ENCODE measurements around the gene COP1.

The COP1 gene

DNA sequence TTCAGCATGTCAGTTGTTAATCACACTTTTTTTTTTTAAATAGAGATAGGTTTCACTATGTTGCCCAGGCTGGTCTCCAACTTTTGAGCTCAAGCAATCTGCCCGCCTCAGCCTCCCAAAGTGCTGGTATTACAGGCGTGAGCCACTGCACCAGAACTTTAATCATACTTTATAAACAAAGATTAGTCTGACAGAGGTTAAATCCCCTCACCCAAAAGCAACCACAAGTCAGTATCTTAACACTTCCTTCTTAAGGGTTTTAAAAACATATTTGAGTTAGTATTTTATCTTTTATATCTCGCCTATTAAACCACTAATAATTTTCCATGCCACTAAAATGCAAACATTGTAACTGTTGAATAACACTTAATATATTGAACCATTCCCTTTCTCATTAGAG, 70.2 kb downstream of the COP1 start:
- no peak for DNase-seq (ENCODE audit: extremely low read depth, low read depth)
- TF ChIP-seq CTCF (IDR thresholded peaks at IDR 0.05; ENCODE audit: low read depth, low read length) = no peak

GRCh38 chr1:176134666-176135065, 72.4 kb downstream of the COP1 start:
- no peak for DNase-seq (ENCODE audit: extremely low read depth, low read depth)
- no peak for TF ChIP-seq CTCF (IDR thresholded peaks at IDR 0.05; ENCODE audit: low read depth, low read length)

GRCh38 chr1:176122282-176122681, 84.8 kb downstream of the COP1 start:
- no peak for DNase-seq (ENCODE audit: extremely low read depth, low read depth)
- TF ChIP-seq CTCF (IDR thresholded peaks at IDR 0.05; ENCODE audit: low read depth, low read length) = no peak

DNA sequence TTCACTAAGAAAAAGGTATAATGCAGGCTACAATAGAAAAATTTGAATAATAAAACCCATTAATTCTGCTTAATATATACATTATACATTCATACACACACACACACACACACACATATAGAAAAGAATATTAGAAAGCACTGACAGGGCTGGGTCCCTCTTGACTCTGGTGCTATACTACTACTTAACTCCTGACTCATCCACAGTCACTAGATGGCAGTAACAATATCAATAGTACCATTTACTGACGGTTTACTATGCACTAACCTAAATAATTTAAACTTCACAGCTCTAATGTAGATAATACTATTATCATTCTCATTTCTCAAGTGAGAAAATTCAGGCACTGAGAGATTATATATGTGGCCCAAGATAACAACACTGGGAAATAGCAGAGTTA, 87.5 kb downstream of the COP1 start:
- DNase-seq (ENCODE audit: extremely low read depth, low read depth) = no peak

GRCh38 chr1:176118985-176119384, 88.1 kb downstream of the COP1 start:
- no peak for TF ChIP-seq CTCF (IDR thresholded peaks at IDR 0.05; ENCODE audit: low read depth, low read length)
- DNase-seq (ENCODE audit: extremely low read depth, low read depth) = peak; percentile 7

More for the DNA sequence above, 87.5 kb downstream of the COP1 start:
- TF ChIP-seq CTCF (IDR thresholded peaks at IDR 0.05; ENCODE audit: low read depth, low read length) = peak; percentile 18

DNA sequence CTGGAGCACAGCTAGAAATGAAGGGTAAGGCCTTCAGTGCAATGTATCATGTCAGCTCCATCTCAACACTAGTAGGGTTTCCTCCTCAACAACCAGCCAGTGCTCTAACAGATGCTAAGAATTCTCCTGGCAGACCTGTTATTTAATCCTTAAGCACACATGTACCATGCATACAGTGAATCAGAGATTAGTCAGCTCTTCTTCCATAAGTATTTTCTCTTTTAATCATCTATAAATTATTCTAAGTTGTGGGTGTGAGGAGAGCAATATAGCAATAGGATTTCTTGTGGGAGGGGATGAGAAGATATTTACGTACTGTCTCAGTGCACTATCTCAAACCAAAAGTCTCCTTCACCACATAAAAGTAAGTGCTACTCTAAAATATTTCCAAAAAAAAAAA, 95.3 kb downstream of the COP1 start:
- DNase-seq (ENCODE audit: extremely low read depth, low read depth) = no peak
- TF ChIP-seq CTCF (IDR thresholded peaks at IDR 0.05; ENCODE audit: low read depth, low read length) = no peak

DNA sequence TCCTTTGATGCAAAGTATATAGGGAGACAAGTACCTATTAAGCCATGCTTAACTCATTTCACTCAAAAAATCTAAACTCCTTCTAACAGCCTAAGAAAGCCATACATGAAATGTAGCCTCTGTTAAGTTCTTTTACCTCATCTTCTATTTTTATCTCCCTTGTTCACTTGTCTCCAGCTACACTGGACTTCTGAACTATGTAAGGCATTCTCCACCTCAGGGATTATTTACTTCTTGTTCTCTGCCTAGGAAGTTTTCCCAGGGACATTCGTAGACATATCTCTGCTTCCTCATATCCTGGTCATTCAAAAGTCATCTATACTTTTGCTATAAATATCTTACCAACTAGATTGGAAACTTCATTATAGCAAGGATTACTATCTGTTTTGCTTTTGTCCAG, 96.9 kb downstream of the COP1 start:
- no peak for TF ChIP-seq CTCF (IDR thresholded peaks at IDR 0.05; ENCODE audit: low read depth, low read length)
- no peak for DNase-seq (ENCODE audit: extremely low read depth, low read depth)

All from AG09319 (cell line).